Activated CD4-positive, alpha-beta T cell treated with anti-CD3 and anti-CD28 coated beads, Interleukin-2, amount 50 U/mL, for 4 hours (primary cell): ENCODE measurements around the gene COL13A1.

Experiments used
- DNase-seq, 2 experiments: peaks; one replicate each; pipeline ENCODE4 v3.0.0-alpha.2; 2020

The COL13A1 gene

GRCh38 chr10:69976795-69977546 is 175.3 kb downstream of the COL13A1 start:
- no peak for DNase-seq

DNA sequence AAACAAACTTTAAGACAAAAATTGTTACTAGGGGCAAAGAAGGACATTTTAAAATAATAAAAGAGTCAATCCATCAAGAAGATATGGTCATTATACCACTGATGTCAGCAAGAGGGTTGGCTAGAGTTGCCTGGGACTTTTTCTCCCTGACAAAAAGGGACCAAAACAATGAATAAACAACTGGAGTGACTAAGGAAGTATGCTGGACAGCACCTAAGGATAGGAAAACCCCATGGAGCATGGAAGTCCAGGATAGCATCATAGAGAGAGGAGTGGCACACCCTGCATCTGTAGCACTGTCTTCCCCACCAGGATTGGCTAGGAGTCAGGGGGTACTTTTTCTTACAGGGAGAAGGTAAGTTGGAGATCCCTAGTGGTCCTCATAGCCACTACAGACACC is 177.5 kb downstream of the COL13A1 start:
- no peak for DNase-seq

DNA sequence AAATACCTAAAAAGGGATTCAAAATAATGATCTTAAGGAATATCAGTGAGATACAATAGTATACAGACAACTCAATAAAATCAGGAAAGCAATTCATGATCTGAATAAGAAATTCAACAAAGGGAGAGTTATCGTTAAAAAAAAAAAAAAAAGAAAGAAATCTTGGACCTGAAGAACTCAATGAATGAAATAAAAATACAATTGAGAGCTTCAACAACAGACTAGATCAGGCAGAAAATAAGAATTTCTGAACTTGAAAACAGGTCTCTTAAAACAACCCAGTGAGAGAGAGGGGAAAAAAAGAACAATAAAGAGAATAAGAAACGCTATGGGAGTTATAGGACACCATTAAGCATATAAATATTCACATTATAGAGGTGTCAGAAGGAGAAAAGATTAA is 179.0 kb downstream of the COL13A1 start:
- no peak for DNase-seq

GRCh38 chr10:69988094-69988493 is 186.4 kb downstream of the COL13A1 start:
- DNase-seq = no peak

DNA sequence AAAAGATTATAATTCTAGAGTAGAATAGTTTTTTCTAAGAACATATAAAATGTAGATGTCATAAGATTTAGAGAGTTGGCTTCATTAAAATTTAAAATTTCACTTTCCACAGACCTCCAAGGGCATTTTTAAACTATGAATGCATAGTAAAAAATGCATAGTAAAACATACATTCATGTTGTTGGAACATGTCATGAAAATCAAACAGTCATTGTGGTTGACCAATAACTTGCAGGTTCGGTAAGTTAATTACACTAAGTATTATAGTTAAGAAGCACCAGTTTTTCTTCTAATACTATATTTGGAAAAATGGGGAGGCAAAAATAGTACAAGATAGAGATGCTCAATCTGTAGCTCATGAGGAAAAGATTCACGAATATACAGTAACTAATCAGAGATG is 189.4 kb downstream of the COL13A1 start:
- DNase-seq = no peak

DNA sequence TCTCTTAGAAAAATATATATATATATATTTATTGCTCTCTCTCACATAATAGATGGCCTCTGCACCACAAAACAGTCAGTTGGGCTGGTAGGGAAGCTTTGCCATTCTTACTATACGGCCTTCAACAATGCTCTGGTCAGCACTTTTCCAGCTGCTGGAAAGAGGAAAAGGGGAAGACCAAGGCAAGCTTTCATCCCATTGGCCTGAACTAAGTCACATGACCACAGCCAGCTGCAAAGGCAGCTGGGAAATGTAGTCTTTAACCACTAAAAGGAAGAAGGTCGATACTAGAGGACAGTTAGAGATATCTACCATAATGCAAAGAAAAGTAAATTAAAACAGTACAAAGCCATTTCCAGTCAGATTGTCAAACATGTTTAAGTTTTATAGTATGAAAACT is 192.6 kb downstream of the COL13A1 start:
- DNase-seq = no peak

- no peak for DNase-seq
These were observed 194.9 kb downstream of the COL13A1 start for GRCh38 chr10:69996611-69997010.

DNA sequence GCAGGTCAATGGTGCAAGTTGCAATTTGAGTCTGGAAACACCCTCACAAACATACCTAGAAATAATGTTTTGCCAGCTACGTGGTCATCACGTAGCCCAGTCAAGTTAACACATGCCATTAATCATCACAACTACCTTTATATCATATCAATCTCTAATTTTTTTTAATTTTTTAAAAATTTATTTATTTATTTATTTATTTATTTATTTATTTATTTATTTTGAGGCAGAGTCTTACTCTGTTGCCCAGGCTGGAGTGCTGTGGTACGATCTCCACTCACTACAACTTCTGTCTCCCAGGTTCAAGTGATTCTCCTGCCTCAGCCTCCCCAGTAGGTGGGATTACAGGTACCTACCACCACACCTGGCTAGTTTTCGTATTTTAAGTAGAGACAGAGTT is 198.6 kb downstream of the COL13A1 start:
- DNase-seq = no peak

DNA sequence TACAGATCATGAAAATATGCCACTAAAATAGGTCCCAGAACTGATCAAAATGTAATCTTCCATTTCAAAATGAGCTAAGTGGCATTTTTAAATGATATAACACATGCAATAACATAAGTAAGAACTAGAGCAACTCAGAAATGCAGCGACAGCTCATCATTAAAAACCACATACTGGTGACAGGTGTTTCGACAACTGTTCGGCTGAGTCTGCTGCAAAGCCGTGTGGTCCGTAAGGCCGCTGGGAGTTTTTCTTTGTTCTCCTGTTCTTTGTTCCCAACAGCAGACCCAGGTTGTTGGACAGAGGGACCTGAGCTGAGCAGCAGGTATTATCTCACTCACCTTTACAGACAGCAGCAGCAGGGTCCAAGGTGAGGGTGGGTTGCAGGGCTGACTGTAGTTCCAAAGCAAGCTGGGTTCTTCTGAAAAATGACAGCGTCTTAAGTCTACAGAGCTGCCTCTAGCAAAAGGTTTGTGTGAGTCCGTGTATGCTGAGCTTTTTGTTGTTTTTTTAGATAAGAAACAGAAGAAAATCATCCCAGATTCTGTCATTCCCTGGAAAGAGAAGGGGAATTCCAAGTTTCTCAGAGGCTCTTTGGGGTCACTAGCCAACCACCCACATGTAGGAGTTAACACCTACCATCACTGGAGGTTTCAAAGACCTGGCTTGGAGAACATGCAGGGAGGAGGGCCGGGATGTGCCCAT is 205.6 kb downstream of the COL13A1 start:
- no peak for DNase-seq
